Ascending aorta (tissue), 2 donors: ENCODE data around the gene NCOA3. TPM values are rescaled to one million over a fixed set of nuclear protein-coding genes. Genes with fewer than 3 reads are reported as not detected.

Source experiments
- DNase-seq, 2 donors: peaks; one replicate each; pipeline ENCODE4 v3.0.0-alpha.2; 2019; ENCODE audit warnings: low spot score in 2 of 2
- H3K27ac ChIP-seq, 2 donors: fragments of 200-600 bp; sonication (generic); one replicate each; pipeline ENCODE4 v1.5.1; 2016 to 2017; ENCODE audit warnings: mild to moderate bottlenecking in 1 of 2
- H3K27me3 ChIP-seq: fragments of 200-600 bp; sonication (generic); one replicate; pipeline ENCODE4 v1.5.1; 2017
- H3K36me3 ChIP-seq, 2 donors: fragments of 200-600 bp; sonication (generic); one replicate each; pipeline ENCODE4 v1.5.1; 2016
- H3K4me1 ChIP-seq, 2 donors: fragments of 200-600 bp; sonication (generic); one replicate each; pipeline ENCODE4 v1.5.1; 2016 to 2017; ENCODE audit warnings: mild to moderate bottlenecking in 1 of 2
- H3K4me3 ChIP-seq, 2 donors: fragments of 200-600 bp; sonication (generic); one replicate each; pipeline ENCODE4 v1.5.1; 2016 to 2017; ENCODE audit warnings: mild to moderate bottlenecking in 1 of 2
- H3K9me3 ChIP-seq, 2 donors: fragments of 200-600 bp; sonication (generic); one replicate each; pipeline ENCODE4 v1.5.1; 2016
- CTCF ChIP-seq, 3 experiments: fragments of 200-600 bp in 2 of 3; fragments of 450-650 bp in 1 of 3; sonication (generic) in 2 of 3; IDR thresholded peaks; one replicate each; pipeline ENCODE4 v1.5.1; 2016 to 2019; ENCODE audit warnings: antibody characterized with exemption in 3 of 3, mild to moderate bottlenecking in 1 of 3, moderate library complexity in 1 of 3
- intact Hi-C: fragments of 100-400 bp; cut with DNase I; formaldehyde crosslinking; loops from one replicate; pipeline ENCODE4 v1.15.1; 2023
- total RNA-seq: library from RNA; depleted of rRNA; stranded (reverse); fragments of >200 nt; gene quantifications from one replicate; pipeline ENCODE4 v1.1.0, GENCODE V29; 2016

NCOA3 gene
- total RNA-seq, 1 donor from 2014 or later = 26.3 TPM

DNA sequence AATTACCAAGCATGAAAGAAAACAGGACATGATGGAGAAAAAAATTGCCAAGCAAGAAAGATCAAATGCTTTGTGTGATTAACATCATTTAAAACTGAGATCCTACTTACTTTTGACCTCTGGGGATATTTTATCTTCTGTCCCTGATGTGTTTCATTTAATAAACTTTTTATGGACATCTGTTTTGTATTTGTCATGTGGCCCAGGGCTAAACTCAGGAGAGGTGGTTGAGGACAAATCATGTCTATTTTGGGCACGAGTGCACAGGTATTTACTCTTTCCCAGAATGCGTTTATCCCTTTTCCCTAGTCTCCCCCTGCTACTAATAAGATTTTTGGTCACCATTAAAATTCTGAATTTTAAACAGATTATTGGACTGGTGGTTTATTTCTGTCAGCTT is 128.2 kb downstream of the NCOA3 start:
- no peak for TF ChIP-seq CTCF (IDR thresholded peaks at IDR 0.05)
- peaks cover 31 to 33% of the 10 kb centered on the region in 2 donors for H3K36me3 ChIP-seq

DNA sequence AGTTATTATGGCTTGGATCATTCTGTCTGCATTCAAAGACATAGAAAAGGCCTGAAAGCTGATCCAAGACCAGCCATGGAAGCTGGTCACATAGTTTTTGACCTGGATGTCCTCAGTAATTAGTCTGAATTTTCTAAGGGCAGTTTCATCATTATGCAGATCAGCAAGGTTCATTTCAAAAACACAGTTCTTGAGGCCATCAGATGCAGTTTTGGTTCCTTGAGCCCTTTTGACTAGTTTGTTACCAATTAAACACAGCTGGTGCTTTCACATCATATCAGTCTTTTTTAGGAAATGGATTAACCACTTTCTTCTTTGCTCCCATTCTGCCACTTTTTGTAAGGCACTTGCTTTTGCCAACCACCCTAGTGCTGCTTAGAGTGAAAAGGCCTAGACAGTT is 129.4 kb downstream of the NCOA3 start:
- DNase-seq = no peak
- intact Hi-C loops = no loop called here
- H3K27me3 ChIP-seq = no peaks in the 10 kb centered on the region
- no peaks in the 10 kb centered on the region for H3K4me1 ChIP-seq
- no peak overlapping the region for H3K27ac ChIP-seq
- no peaks in the 10 kb centered on the region for H3K9me3 ChIP-seq
- H3K4me3 ChIP-seq = no peak overlapping the region
- no peak for TF ChIP-seq CTCF (IDR thresholded peaks at IDR 0.05)
- peaks cover 33 to 41% of the 10 kb centered on the region in 2 donors for H3K36me3 ChIP-seq

More for the DNA sequence above, 128.2 kb downstream of the NCOA3 start:
- no peaks in the 10 kb centered on the region for H3K27me3 ChIP-seq
- no peak overlapping the region for H3K4me3 ChIP-seq
- H3K27ac ChIP-seq = no peak overlapping the region
- intact Hi-C loops = no loop called here
- H3K9me3 ChIP-seq = no peaks in the 10 kb centered on the region
- H3K4me1 ChIP-seq = no peaks in the 10 kb centered on the region
- DNase-seq = no peak

- H3K36me3 ChIP-seq = peaks cover 21 to 43% of the 10 kb centered on the region in 2 donors
- H3K4me1 ChIP-seq = peaks cover 0 to 13% of the 10 kb centered on the region in 2 donors
- no peaks in the 10 kb centered on the region for H3K27me3 ChIP-seq
- H3K9me3 ChIP-seq = no peaks in the 10 kb centered on the region
- H3K27ac ChIP-seq = no peak overlapping the region
- H3K4me3 ChIP-seq = no peak overlapping the region
- no peak for DNase-seq
- no peak for TF ChIP-seq CTCF (IDR thresholded peaks at IDR 0.05)
- intact Hi-C loops = no loop called here
Observed at GRCh38 chr20:47635256-47635655, 133.6 kb downstream of the NCOA3 start.

GRCh38 chr20:47638851-47639250 is 137.2 kb downstream of the NCOA3 start:
- no peak for TF ChIP-seq CTCF (IDR thresholded peaks at IDR 0.05)
- no peak for DNase-seq
- peaks cover 32 to 58% of the 10 kb centered on the region in 2 donors for H3K36me3 ChIP-seq
- H3K27me3 ChIP-seq = no peaks in the 10 kb centered on the region
- no peak overlapping the region for H3K4me3 ChIP-seq
- peak overlapping the region; percentile 53 to 62 for H3K27ac ChIP-seq
- H3K4me1 ChIP-seq = peaks cover 0 to 18% of the 10 kb centered on the region in 2 donors
- no peaks in the 10 kb centered on the region for H3K9me3 ChIP-seq
- intact Hi-C loops = no loop called here

DNA sequence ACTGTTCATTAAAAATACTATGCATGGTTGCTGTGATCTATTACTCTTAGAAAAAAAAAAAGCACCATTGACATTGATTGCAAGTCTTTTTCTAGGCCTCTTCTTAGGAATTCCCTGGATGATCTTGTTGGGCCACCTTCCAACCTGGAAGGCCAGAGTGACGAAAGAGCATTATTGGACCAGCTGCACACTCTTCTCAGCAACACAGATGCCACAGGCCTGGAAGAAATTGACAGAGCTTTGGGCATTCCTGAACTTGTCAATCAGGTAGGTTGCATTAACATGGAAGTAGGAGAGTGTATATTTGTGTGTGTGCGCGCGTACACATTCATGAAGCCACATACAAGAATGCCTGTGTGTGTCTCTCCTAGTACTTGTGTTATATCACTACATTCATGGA is 140.4 kb downstream of the NCOA3 start:
- Histone ChIP-seq H3K4me3 (no peak overlapping the region), H3K27ac (no peak overlapping the region), H3K27me3 (no peaks in the 10 kb centered on the region), H3K4me1 (peaks cover 0 to 18% of the 10 kb centered on the region in 2 donors), H3K9me3 (no peaks in the 10 kb centered on the region), H3K36me3 (peaks cover 33 to 65% of the 10 kb centered on the region in 2 donors)
- no peak for TF ChIP-seq CTCF (IDR thresholded peaks at IDR 0.05)
- no peak for DNase-seq
- intact Hi-C loops = no loop called here

DNA sequence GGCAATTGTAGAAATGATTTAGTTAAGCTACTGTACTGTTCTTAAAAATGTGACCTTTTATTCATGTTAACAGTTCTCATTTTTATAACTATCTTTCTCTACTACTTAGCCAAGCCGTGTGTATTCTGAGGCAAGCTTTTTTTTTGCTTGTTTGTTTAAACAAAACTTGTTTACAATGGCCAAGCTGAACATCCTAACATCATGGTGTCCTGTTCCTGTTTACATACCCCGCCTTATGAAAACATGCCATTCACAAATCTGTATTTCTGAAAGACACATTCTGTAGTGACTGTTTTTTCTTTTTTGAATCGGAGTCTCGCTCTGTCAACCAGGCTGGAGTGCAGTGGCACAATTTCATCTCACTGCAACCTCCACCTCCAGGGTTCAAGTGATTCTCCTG is 140.9 kb downstream of the NCOA3 start:
- H3K36me3 ChIP-seq = peaks cover 36 to 68% of the 10 kb centered on the region in 2 donors
- no peaks in the 10 kb centered on the region for H3K9me3 ChIP-seq
- DNase-seq = no peak
- H3K4me3 ChIP-seq = no peak overlapping the region
- H3K27ac ChIP-seq = no peak overlapping the region
- intact Hi-C loops = no loop called here
- H3K4me1 ChIP-seq = peaks cover 0 to 18% of the 10 kb centered on the region in 2 donors
- TF ChIP-seq CTCF (IDR thresholded peaks at IDR 0.05) = no peak
- H3K27me3 ChIP-seq = no peaks in the 10 kb centered on the region
